ENCODE data around the gene MYO5B. TPM values are rescaled to one million over a fixed set of nuclear protein-coding genes. Genes with fewer than 3 reads are reported as not detected.

Gene MYO5B
- total and polyA plus RNA-seq, 2 donors (not counting 1 experiment from before 2014, with no cell fraction given): 0.30 to 1.7 TPM

- Mint-ChIP-seq H3K4me3 (no peak overlapping the region), H3K27me3 (peaks cover 8% of the 10 kb centered on the region), H3K27ac (no peak overlapping the region), H3K4me1 (no peaks in the 10 kb centered on the region), H3K9me3 (ENCODE audit: insufficient read depth) (no peaks in the 10 kb centered on the region)
- Histone ChIP-seq H2AFZ (ENCODE audit: insufficient read depth, low read depth, low read length, poor library complexity, severe bottlenecking) (no peak overlapping the region), H3K4me1 (ENCODE audit: control insufficient read depth in 2 of 2, insufficient read depth in 2 of 2, low read length in 2 of 2) (no peaks in the 10 kb centered on the region), H3K36me3 (replicated peaks in 1 of 2; ENCODE audit: control extremely low read depth in 1 of 2, control insufficient read depth in 1 of 2, extremely low read depth in 1 of 2, insufficient read depth in 2 of 2, low read length in 1 of 2) (no peaks in the 10 kb centered on the region), H3K79me2 (ENCODE audit: control insufficient read depth, insufficient read depth, low read length) (no peaks in the 10 kb centered on the region), H3K4me2 (replicated peaks; ENCODE audit: low read depth, low read length, poor library complexity, severe bottlenecking) (no peak overlapping the region), H4K20me1 (ENCODE audit: control insufficient read depth, insufficient read depth, low read length, poor library complexity, severe bottlenecking) (no peaks in the 10 kb centered on the region), H3K27me3 (replicated peaks in 1 of 4; ENCODE audit: control extremely low read depth in 1 of 4, control insufficient read depth in 3 of 4, insufficient read depth in 4 of 4, low read length in 3 of 4) (no peaks in the 10 kb centered on the region), H3K9ac (ENCODE audit: low read length) (no peak overlapping the region), H3K9me3 (ENCODE audit: control extremely low read depth in 1 of 3, control insufficient read depth in 2 of 3, insufficient read depth in 1 of 3, low read length in 2 of 3) (no peaks in the 10 kb centered on the region), H3K4me3 (ENCODE audit: control extremely low read depth in 1 of 5, extremely low read depth in 1 of 5, insufficient read depth in 1 of 5, low read depth in 2 of 5, low read length in 4 of 5) (no peak overlapping the region), H3K27ac (ENCODE audit: low read length in 2 of 2) (no peak overlapping the region)
- no peak for ATAC-seq (ENCODE audit: low read depth)
- no peak for TF ChIP-seq EZH2 (IDR thresholded peaks at IDR 0.05; ENCODE audit: borderline replicate concordance, insufficient read depth, low read depth, low read length, poor library complexity, severe bottlenecking)
- TF ChIP-seq CTCF (IDR thresholded peaks at IDR 0.05): no peak
- ChIA-PET CTCF (no interaction called here), POLR2A (interaction anchor here (0.6 kb wide), 1 partner anchor 404 kb away, joined by 3 read pairs; no protein-coding TSS in a partner anchor)
- intact Hi-C loops (cut with micrococcal nuclease): no loop called here
- WGBS (ENCODE audit: insufficient coverage): 74% methylated on average over 7 of the region's 10 CpGs
- DNase-seq: no peak
Observed at GRCh38 chr18:49886891-49887764, 307.8 kb downstream of the MYO5B start.

GRCh38 chr18:49884959-49885358 lies 310.0 kb downstream of the MYO5B start:
- Histone ChIP-seq H3K36me3 (replicated peaks in 1 of 2; ENCODE audit: control extremely low read depth in 1 of 2, control insufficient read depth in 1 of 2, extremely low read depth in 1 of 2, insufficient read depth in 2 of 2, low read length in 1 of 2) (no peaks in the 10 kb centered on the region), H3K27ac (ENCODE audit: low read length in 2 of 2) (no peak overlapping the region), H4K20me1 (ENCODE audit: control insufficient read depth, insufficient read depth, low read length, poor library complexity, severe bottlenecking) (no peaks in the 10 kb centered on the region), H3K9ac (ENCODE audit: low read length) (no peak overlapping the region), H3K4me3 (ENCODE audit: control extremely low read depth in 1 of 5, extremely low read depth in 1 of 5, insufficient read depth in 1 of 5, low read depth in 2 of 5, low read length in 4 of 5) (no peak overlapping the region), H3K79me2 (ENCODE audit: control insufficient read depth, insufficient read depth, low read length) (no peaks in the 10 kb centered on the region), H3K27me3 (replicated peaks in 1 of 4; ENCODE audit: control extremely low read depth in 1 of 4, control insufficient read depth in 3 of 4, insufficient read depth in 4 of 4, low read length in 3 of 4) (no peaks in the 10 kb centered on the region), H3K4me1 (ENCODE audit: control insufficient read depth in 2 of 2, insufficient read depth in 2 of 2, low read length in 2 of 2) (no peaks in the 10 kb centered on the region), H3K9me3 (ENCODE audit: control extremely low read depth in 1 of 3, control insufficient read depth in 2 of 3, insufficient read depth in 1 of 3, low read length in 2 of 3) (no peaks in the 10 kb centered on the region), H2AFZ (ENCODE audit: insufficient read depth, low read depth, low read length, poor library complexity, severe bottlenecking) (no peak overlapping the region), H3K4me2 (replicated peaks; ENCODE audit: low read depth, low read length, poor library complexity, severe bottlenecking) (no peak overlapping the region)
- ChIA-PET CTCF (no interaction called here), POLR2A (no interaction called here)
- WGBS (ENCODE audit: insufficient coverage): 100% methylated on average over 1 of the region's 2 CpGs
- Mint-ChIP-seq H3K27me3 (peaks cover 12% of the 10 kb centered on the region), H3K27ac (no peak overlapping the region), H3K4me1 (no peaks in the 10 kb centered on the region), H3K4me3 (no peak overlapping the region), H3K9me3 (ENCODE audit: insufficient read depth) (no peaks in the 10 kb centered on the region)
- TF ChIP-seq EZH2 (IDR thresholded peaks at IDR 0.05; ENCODE audit: borderline replicate concordance, insufficient read depth, low read depth, low read length, poor library complexity, severe bottlenecking) (no peak), CTCF (IDR thresholded peaks at IDR 0.05) (no peak)
- intact Hi-C loops (cut with micrococcal nuclease): no loop called here
- ATAC-seq (ENCODE audit: low read depth) (no peak), DNase-seq (no peak)

All from B cell (primary cell).